ENCODE results near the gene TP53TG5.

GRCh38 chr20:45339799-45340198 lies 38.3 kb downstream of the TP53TG5 start:
- TF ChIP-seq CTCF (IDR thresholded peaks at IDR 0.05) (no peak), POLR2A (IDR thresholded peaks at IDR 0.05) (no peak)

Measured in testis (tissue), 2 donors.